Subcutaneous adipose tissue (tissue), 4 donors: Measurements from ENCODE around the gene SCGB1C2. TPM values are rescaled to one million over a fixed set of nuclear protein-coding genes. Genes with fewer than 3 reads are reported as not detected.

ENCODE experiments used
- CTCF ChIP-seq: fragments of 450-650 bp; IDR thresholded peaks from one replicate; pipeline ENCODE4 v1.5.1; 2016; ENCODE audit warnings: low read depth, mild to moderate bottlenecking, control low read depth, antibody characterized with exemption, moderate library complexity
- total RNA-seq, 4 donors: library from RNA; depleted of rRNA; stranded (reverse); fragments of >200 nt; gene quantifications; one replicate each; pipeline ENCODE4 v1.1.0, GENCODE V29; 2016

Gene SCGB1C2
- total RNA-seq, 4 donors from 2014 or later, result not detected

- no peak for TF ChIP-seq CTCF
Measured at GRCh38 chr17:164303-165235, 27.2 kb downstream of the SCGB1C2 start.

GRCh38 chr17:165939-166338, 28.6 kb downstream of the SCGB1C2 start:
- no peak for TF ChIP-seq CTCF

DNA sequence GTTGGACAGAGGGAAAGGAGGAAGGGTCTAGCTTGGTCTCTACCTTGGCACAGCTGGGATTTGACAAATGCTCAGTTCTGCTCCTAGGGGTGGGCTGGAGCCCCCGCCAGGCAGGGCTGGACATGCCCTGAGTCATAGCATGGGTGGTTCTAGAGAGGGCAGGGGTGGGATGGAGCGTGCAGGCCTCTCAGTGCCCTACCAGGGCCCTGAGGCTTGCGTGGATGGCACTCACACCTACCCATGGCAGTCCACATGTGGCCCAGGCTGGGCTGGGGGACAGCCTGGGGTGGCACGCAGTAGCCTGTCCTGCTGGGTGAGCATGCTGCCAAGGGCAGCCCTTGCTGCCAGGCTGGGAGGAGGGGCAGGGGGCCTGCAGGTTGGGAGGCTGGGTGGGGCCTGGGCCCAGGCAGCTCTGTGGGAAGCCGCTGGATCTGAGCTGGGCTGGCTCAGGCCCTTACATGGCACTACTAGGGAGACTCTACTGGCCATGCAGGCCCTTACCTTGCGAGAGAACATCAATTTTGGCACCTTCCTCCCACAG, 32.8 kb downstream of the SCGB1C2 start:
- no peak for TF ChIP-seq CTCF

DNA sequence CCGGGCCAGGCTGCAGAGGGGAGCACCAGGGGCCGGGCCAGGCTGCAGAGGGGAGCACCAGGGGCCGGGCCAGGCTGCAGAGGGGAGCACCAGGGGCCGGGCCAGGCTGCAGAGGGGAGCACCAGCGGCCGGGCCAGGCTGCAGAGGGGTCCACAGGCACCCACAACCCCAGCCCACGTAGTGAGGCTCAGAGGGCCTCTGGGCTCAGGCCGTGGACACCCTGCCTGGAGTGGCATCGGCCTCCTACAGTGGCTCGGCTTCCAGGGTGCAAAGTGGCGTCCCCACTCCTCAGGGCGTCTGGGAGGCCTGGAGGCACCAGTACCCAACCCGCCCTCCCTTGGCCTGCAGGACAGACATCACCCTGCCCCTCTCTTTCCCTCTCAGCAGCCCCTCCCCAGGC, 34.5 kb downstream of the SCGB1C2 start:
- TF ChIP-seq CTCF, result no peak

GRCh38 chr17:172401-172800, 35.0 kb downstream of the SCGB1C2 start:
- TF ChIP-seq CTCF, result no peak

- TF ChIP-seq CTCF, result no peak
Measured at GRCh38 chr17:173166-173911, 36.0 kb downstream of the SCGB1C2 start.

GRCh38 chr17:177155-177554, 39.8 kb downstream of the SCGB1C2 start:
- no peak for TF ChIP-seq CTCF
